SK-N-SH (cell line): ENCODE measurements around the gene FAM156B.
"Not testable (repeated sequence)": the region's sequence is repeated elsewhere in the genome, so short reads cannot be mapped to it uniquely, and the experiment has no call there.

ENCODE experiments used
- CTCF ChIP-seq: fragments of 200-600 bp; sonication (generic); IDR thresholded peaks from 2 replicates; pipeline ENCODE4 v1.6.1; 2017; ENCODE audit warnings: antibody characterized with exemption, mild to moderate bottlenecking, moderate library complexity
- ELF1 ChIP-seq: IDR thresholded peaks from 2 replicates; pipeline ENCODE4 v1.4.0; 2012
- EP300 ChIP-seq, 2 experiments: IDR thresholded peaks; 2 replicates each; pipeline versions ENCODE4 v1.4.0 to v1.6.1; 2012; ENCODE audit warnings: borderline replicate concordance in 1 of 2, low read depth in 1 of 2, low read length in 1 of 2
- GATA2 ChIP-seq: sonication (generic); formaldehyde crosslinking; IDR thresholded peaks from 2 replicates; pipeline ENCODE4 v1.5.0; 2020; ENCODE audit warnings: mild to moderate bottlenecking, missing genetic modification reagents
- POLR2AphosphoS5 ChIP-seq: IDR thresholded peaks from 2 replicates; pipeline ENCODE4 v1.6.1; 2012; ENCODE audit warnings: low read depth, low read length
- RCOR1 ChIP-seq: fragments of 150-350 bp; IDR thresholded peaks from 2 replicates; pipeline ENCODE4 v1.6.1; 2017; ENCODE audit warnings: antibody characterized with exemption, low read length
- RFX5 ChIP-seq: IDR thresholded peaks from 2 replicates; pipeline ENCODE4 v1.6.1; 2012; ENCODE audit warnings: mild to moderate bottlenecking, improper control_type of control experiment, low read length

GRCh38 chrX:52913681-52914080, 16.6 kb downstream of the FAM156B start:
- not testable (repeated sequence) for TF ChIP-seq CTCF; EP300 (IDR thresholded peaks at IDR 0.05; ENCODE audit: borderline replicate concordance in 1 of 2, low read depth in 1 of 2, low read length in 1 of 2); GATA2; RCOR1; POLR2AphosphoS5; RFX5; ELF1
